H1 (cell line): Measurements from ENCODE around the gene TPPP3. TPM values are rescaled to one million over a fixed set of nuclear protein-coding genes. Genes with fewer than 3 reads are reported as not detected.

Experiments used
- BCL11A ChIP-seq, 2 experiments: IDR thresholded peaks; one replicate each; pipeline ENCODE4 v1.6.1; 2011; ENCODE audit warnings: low read depth in 2 of 2, low read length in 2 of 2, mild to moderate bottlenecking in 2 of 2
- E2F6 ChIP-seq: IDR thresholded peaks from 2 replicates; pipeline ENCODE4 v1.6.1; 2012; ENCODE audit warnings: inconsistent platforms
- GABPA ChIP-seq: IDR thresholded peaks from 2 replicates; pipeline ENCODE4 v1.6.1; 2011; ENCODE audit warnings: mild to moderate bottlenecking, low read length, moderate library complexity, borderline replicate concordance; ENCODE audit not compliant: insufficient read depth
- RAD21 ChIP-seq, 2 experiments: IDR thresholded peaks in 1 of 2; conservative IDR thresholded peaks in 1 of 2; 2 replicates each; pipeline ENCODE4 v1.6.1; 2011; ENCODE audit warnings: low read depth in 2 of 2, low read length in 2 of 2, improper control_type of control experiment in 1 of 2, inconsistent platforms in 1 of 2, mild to moderate bottlenecking in 1 of 2, moderate library complexity in 1 of 2
- polyA plus RNA-seq, 7 experiments: library from polyadenylated mRNA; depleted of rRNA in 3 of 7; stranded (reverse) in 5 of 7; unstranded in 2 of 7; fragments of >200 nt in 5 of 7; fragments of 200-250 nt in 2 of 7; gene quantifications; 1 replicate in 5 of 7; 2 replicates in 1 of 7; 4 replicates in 1 of 7; pipeline versions ENCODE4 v1.2.1 to v1.2.3, GENCODE V29; 2011 to 2013; ENCODE audit warnings: missing spikeins in 2 of 7, mixed read lengths in 2 of 7
- total RNA-seq: library from RNA; stranded (reverse); fragmentation: NEBNext Ultra II Directional; extraction: Animal tissue kit (Norgen Biotek cat#: 25700); gene quantifications from 2 replicates; pipeline ENCODE4 v1.2.1, GENCODE V29; 2021

Gene TPPP3
- total and polyA plus RNA-seq, 2 of the 8 experiments (the other 6 are each of a cell fraction or from before 2014, with no cell fraction given) = 0.77 to 1.0 TPM

- TF ChIP-seq GABPA (no peak), BCL11A (IDR thresholded peaks at IDR 0.05; ENCODE audit: low read depth in 2 of 2, low read length in 2 of 2) (no peak), E2F6 (no peak), RAD21 (IDR thresholded peaks at IDR 0.05 in 1 of 2, conservative IDR thresholded peaks at IDR 0.05 in 1 of 2; ENCODE audit: low read depth in 2 of 2, low read length in 2 of 2) (no peak)
Observed at GRCh38 chr16:67432506-67432890, 39.2 kb upstream of the TPPP3 start (continued).
